H1 (cell line): ENCODE measurements around the gene KRT80. TPM values are rescaled to one million over a fixed set of nuclear protein-coding genes. Genes with fewer than 3 reads are reported as not detected.

Experiments
- POU5F1 ChIP-seq: IDR thresholded peaks from 2 replicates; pipeline ENCODE4 v1.6.1; 2011; ENCODE audit warnings: low read depth, mild to moderate bottlenecking, low read length, moderate library complexity
- polyA plus RNA-seq, 7 experiments: library from polyadenylated mRNA; depleted of rRNA in 3 of 7; stranded (reverse) in 5 of 7; unstranded in 2 of 7; fragments of >200 nt in 5 of 7; fragments of 200-250 nt in 2 of 7; gene quantifications; 1 replicate in 5 of 7; 2 replicates in 1 of 7; 4 replicates in 1 of 7; pipeline versions ENCODE4 v1.2.1 to v1.2.3, GENCODE V29; 2011 to 2013; ENCODE audit warnings: missing spikeins in 2 of 7, mixed read lengths in 2 of 7
- total RNA-seq: library from RNA; stranded (reverse); fragmentation: NEBNext Ultra II Directional; extraction: Animal tissue kit (Norgen Biotek cat#: 25700); gene quantifications from 2 replicates; pipeline ENCODE4 v1.2.1, GENCODE V29; 2021

KRT80 gene
- total and polyA plus RNA-seq, 2 of the 8 experiments (the other 6 are each of a cell fraction or from before 2014, with no cell fraction given), result 0.05 TPM; not detected in 1

GRCh38 chr12:52211716-52212585 lies 20.1 kb upstream of the KRT80 start (continued):
- no peak for TF ChIP-seq POU5F1
